ENCODE results near the gene HDGF.
A peak's percentile ranks its signal among the peaks of the same experiment; 100 is the strongest.
"Not testable (repeated sequence)": the region's sequence is repeated elsewhere in the genome, so short reads cannot be mapped to it uniquely, and the experiment has no call there.

HDGF gene

DNA sequence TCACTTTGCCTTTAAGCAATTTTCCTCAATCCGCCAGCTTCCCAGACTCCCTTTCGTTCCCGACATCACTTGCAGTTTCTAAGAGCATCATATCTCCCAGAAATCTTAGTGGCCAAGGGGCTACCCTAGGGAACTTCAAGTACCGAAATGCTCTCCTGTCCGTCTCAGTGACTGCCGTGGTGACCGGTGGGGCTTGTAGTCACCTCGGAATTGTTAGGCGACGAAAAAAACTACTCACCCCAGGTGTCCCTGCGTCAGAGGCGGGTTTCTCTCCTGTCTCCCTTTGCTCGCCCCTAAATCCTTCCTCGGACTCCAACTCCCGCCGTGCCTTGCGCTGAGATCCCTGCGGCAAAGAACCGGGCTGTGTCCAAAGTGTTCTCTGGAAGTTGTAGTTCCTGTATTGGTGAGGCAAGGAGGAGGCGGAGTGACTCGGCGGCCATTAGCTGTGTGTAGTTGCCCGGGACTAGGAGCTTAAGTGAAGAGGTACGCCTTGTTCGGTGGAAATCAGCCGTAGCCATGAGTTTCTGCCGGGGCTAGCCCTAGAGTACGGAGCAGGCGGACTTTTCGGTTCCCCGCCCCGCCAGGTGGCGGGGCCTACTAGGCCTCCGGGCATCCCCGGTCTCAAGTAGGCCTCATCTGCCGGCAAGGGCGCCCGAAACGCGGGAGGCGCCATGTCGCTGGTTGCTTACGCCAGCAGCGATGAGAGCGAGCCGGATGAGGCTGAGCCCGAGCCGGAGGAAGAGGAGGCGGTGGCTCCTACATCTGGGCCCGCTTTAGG, 15.8 kb upstream of the HDGF start, which contains the start of gene PRCC:
Gene PRCC, plus strand, starts transcription at position 435 of the 778 bp plus-strand sequence. Its CDS starts 237 bp downstream, at position 672.
- peak; percentile 89 to 97 (median 90) for DNase-seq (ENCODE audit: low read depth in 3 of 3)

DNA sequence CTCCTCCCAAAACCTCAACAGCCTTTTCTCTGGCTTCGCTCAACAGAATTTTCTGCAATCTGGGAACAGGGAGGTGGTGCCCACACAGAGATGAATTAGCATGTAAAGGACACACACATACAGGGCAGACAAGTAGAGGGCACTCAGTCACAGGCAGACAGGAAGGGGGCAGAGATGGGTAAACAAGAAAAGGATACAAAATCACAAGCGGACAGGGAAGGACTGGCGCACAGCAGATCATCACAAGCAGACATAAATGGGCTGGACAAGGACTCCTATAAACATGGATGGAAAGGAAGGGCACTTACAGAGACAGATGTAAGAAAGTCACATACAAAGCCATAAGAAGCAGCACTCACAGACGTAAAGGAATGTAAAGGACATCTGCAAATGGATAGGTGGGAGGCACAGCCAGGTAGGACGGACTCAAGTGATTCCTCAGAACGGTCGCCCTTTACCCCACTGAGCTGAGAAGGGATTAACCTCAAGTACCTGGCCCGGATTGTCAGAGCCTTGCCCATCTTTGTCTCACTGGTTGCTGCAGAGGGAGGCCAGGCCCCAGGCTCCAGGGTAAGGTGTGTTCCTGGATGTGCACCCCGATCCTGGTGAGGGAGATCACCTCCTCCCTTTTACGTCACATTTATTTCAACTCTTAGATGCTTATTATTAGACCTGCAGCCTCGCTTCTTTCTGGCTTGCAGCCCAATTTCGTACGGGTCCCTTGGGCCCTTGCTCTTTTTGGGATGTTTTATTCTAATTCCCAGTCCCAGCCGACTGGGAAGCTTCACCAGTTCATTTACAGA, 15.0 kb upstream of the HDGF start:
- DNase-seq (ENCODE audit: low read depth in 3 of 3), result no peak

DNA sequence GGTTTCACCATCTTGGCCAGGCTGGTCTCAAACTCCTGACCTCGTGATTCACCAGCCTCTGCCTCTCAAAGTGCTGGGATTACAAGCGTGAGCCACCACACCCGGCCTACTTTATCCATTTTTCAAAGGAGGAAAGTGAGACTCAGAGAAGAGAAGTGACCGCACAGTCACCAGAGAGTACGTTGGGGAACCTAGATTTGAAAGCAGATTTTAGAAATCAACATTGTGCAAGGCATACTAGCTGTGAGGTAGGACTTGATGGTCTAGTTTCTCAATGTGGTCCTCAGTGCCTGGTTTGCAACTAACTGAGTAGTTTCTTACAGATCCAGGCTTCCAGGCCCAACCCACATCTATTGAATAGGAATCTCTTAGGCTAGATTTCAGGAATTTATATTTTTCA, 14.2 kb upstream of the HDGF start:
- DNase-seq (ENCODE audit: low read depth in 3 of 3), result no peak

DNA sequence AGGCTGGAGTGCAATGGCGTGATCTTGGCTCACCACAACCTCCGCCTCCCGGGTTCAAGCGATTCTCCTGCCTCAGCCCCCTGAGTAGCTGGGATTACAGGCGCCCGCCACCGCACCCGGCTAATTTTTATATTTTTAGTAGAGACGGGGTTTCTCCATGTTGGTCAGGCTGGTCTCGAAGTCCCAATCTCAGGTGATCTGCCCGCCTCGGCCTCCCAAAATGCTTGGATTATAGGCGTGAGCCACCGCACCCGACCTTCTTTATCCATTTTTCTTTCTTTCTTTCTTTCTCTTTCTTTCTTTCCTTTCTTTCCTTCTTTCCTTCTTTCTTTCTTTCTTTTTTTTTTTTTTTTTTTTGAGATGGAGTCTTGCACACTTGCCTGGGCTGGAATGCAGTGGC, 13.7 kb upstream of the HDGF start:
- not testable (repeated sequence) for DNase-seq (ENCODE audit: low read depth in 3 of 3)

DNA sequence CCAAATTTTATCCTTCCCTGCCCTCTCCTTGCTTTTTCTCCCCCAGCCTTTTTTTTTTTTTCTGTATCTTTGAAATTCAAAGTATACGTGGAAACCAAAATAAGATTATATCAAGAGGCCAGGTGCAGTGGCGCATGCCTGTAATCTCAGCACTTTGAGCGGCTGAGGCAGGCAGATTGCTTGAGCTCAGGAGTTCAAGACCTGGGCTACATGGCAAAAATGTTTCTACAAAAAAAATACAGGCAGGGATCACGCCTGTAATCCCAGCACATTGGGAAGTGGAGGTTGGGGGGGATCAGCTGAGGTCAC, 9.3 kb upstream of the HDGF start:
- no peak for DNase-seq (ENCODE audit: low read depth in 3 of 3)

DNA sequence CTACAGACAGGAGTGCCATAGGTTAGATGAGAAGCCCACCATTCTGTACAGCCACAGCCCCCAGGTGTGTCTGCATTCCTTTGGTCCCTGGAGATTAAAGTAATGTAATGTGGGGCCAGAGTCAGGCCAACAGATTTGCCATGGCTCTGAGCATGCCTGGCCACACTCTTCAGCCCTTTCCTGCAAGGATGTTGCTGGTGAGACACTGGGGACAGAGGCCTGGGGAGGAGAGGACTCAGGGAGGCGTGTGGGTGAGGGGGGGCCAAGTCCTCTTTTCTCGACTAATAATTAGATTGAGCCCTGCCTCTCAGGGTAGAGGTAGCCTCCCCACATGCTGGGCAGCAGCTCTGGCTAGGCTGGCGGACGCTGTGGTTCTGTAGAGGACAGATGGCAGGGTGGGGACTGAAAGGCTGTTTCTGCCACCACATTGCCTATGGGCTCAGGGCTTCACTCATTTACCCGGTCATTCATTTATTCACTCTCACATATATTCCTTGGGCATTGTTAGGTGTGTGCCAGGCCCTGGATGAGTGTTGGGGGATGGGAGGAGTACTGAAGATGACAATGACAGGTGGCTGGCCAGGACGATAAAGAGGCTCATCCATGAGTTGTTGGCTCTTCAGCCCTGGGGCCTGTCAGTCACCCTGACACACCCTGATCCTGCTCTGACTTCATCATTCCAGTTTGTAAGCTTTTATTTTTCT, 8.8 kb upstream of the HDGF start:
- no peak for DNase-seq (ENCODE audit: low read depth in 3 of 3)

DNA sequence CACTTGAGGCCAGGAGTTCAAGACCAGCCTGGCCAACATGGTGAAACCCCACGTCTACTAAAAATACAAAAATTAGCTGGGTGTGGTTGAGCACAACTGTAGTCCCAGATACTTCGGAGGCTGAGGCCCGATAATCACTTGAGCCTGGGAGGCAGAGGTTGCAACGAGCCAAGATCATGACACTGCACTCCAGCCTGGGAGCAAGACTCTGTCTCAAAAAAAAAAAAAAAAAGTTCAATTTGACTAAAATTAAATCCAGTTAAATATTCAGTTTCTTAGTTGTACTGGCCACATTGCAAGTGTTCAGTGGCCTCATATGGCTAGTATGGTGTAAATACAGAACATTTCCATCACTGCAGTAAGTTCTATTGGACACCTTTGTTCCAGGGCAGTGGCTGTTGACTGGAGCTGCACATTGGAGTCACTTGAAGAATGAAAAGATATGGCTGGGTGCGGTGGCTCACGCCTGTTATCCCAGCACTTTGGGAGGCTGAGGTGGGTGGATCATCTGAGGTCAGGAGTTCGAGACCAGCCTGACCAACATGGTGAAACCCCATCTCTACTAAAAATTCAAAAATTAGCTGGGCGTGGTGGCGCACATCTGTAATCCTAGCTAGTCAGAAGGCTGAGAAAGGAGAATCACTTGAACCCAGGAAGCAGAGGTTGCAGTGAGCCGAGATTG, 6.2 kb upstream of the HDGF start:
- DNase-seq (ENCODE audit: low read depth in 3 of 3), result not testable (repeated sequence)

DNA sequence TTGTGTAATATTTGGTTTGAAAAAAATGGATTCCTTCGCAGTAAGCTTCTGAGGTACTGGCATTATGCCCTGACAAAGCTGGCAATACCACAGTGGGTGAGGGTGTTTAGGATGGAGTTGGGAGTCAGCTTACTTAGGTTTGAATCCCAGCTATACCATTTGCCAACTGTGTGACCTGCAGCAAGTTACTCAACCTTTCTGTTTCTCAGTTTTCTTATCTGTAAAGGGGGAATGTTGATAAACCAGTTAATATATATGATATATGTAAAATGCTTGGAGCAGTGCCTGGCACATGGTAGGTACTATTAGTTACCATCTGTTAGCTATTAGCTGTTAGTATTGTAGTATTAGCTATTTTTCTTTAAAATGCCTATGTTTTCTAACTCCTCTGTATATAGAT, 4.9 kb upstream of the HDGF start:
- DNase-seq (ENCODE audit: low read depth in 3 of 3), result no peak

DNA sequence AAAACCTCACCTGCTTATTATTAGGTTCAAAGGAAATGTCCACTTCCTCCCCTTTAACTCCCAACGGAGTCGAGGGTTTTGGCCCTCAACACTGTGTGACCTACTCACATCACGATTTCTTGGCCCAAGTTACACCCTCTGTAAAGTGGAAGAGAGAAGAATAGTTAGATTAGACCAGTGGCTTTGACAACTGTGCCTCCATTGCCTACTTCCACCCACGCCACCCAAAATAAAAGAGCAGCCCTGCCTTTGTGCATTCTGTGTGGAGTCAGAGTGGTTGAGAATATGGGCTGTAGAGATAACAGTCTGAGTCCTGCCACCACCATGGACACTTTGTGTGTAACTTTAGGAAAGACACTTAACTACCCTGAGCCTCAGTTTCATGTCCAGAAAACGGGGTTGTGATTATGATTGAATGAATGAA, 4.1 kb upstream of the HDGF start:
- DNase-seq (ENCODE audit: low read depth in 3 of 3), result no peak

DNA sequence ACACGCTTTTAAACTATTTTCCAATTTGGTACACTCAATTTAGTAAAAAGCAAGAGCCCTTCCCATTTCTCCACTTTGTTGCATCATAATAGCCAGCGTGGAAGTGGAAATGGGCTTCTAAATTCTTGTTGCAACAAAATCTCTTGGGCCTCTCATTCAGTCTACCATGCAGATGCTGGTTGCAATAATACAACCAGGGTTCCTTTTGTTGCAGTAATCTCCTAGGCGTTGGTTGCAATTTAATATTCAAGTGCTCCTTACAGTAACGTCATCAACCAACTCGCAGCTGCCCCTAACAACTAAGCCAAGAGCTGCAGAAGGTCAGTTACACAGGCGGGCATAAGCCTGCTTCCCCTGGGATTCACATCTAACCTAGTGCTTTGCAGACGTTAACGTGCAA, 2.7 kb upstream of the HDGF start:
- DNase-seq (ENCODE audit: low read depth in 3 of 3), result no peak

DNA sequence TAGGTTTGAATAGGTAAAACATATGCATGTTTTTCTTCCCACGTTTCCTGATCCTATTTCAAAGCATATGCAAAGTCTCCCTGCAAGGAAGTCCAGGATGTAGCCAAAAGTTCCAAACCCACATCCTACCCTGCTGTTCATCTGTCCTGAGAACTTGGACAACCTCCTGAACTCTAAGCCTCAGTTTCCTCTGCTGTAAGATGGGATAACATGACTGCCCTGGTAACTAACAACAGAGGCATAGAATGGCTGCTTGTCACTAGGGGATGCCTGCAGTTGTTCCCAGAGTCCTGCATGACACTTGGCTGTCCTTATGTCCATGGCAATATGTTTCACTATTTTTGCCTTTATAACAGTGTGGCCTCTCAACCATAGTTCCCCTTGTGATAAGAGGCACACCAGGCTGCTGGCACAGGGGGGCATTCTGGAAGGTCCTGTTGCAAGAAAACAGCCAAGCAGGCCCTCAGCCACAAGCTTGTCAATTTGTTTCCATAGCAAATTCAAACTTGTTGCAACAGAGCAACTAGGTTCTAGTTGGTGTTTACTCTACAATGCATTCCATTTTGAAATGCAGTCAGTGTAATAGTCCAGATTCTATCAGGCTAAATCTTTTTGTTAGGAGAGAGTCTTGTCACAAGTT, 1.5 kb upstream of the HDGF start:
- DNase-seq (ENCODE audit: low read depth in 3 of 3), result no peak

DNA sequence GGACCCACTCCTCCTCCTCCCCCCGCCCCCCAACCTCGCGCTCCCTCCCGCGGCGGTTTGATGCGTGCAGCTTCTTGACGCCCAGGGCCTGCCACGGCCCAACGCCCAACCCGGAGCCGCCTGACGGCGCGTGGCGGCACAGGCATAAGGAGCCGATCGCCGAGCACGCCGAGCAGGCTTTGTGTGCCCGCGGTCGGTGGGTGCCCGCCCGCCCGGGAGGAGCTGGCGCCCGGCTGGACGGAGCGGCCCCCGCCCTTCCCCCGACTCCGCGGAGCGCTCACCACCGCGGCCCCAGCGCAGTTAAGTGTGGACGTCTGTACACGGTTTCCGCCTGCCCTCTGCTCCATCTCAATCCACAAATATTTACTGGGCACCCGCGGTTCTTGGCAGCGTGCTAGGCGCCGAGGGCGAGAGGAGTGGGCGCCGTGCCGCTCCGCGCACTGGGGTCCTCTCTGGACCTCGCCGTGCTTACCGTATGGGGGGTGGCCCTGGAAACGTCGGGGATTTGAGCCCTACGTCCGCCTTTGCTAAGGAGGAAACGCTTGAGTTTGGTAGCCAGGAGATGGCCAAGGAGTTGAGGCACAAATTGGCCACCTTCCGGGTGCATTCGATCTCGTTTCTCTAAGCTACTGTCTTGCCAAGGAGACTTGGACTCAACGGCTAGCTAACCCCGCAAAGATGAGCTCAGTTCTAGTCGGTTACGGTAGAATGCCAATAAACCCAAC, 444 bp upstream of the HDGF start:
- DNase-seq (ENCODE audit: low read depth in 3 of 3), result peak; percentile 92 to 99 (median 96)

DNA sequence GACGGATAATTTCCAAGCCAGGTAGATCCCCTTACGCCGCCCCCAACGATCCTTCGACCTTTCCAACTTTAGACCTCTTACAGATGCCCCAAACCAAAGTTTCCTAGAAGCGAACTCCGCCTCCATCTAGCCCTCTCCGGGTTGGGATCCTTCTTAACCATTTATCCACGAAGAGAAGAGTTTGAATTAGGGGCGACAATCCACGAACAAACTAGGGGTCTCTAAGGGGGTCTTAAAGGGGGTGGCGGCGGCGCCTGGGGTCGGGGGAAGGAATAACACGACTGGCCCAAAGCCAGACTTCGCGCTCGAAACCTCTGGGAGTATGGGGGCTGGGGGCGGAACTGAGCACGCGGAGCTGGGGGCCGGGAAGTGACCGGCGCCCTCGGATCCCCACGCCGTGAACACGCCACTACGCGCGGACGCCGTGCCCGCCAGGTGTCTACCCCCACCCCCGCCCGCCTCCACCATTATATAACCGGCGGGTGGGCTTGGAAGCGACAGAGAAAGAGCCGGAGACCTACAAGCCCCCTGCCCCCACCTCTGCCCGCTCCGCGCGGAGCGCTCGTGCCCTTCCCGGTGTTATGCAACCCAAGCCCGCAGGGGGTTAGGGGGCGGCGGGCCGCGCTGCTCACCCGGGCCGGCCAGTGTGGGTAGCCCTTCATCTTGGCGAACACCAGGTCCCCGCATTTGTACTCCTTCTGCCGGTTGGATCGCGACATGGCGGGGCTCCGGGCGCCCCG, 594 bp downstream of the HDGF start:
- no peak for DNase-seq (ENCODE audit: low read depth in 3 of 3)

DNA sequence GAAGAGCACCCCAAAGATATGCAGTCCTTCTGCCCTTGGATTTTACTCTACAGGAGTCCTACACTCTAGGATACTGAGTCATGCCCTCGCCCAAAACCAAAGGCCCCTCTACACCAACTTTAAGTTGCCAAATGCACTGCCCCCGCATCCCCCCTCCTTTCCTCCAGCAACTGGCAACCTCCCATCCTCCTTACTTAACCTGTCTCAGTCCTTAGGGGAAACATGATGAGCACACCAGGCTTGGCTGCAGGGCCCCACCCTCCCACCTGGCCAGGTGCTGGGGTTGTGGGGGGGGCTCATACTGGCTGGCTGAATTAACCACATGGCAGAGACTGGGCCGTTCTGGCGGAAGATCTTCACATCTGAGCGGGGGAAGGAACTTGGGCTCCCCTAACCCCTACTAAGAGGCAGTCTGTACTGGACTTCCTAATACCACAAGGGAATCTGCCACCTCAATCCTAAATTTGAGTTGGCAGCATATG, 1.2 kb downstream of the HDGF start:
- no peak for DNase-seq (ENCODE audit: low read depth in 3 of 3)

DNA sequence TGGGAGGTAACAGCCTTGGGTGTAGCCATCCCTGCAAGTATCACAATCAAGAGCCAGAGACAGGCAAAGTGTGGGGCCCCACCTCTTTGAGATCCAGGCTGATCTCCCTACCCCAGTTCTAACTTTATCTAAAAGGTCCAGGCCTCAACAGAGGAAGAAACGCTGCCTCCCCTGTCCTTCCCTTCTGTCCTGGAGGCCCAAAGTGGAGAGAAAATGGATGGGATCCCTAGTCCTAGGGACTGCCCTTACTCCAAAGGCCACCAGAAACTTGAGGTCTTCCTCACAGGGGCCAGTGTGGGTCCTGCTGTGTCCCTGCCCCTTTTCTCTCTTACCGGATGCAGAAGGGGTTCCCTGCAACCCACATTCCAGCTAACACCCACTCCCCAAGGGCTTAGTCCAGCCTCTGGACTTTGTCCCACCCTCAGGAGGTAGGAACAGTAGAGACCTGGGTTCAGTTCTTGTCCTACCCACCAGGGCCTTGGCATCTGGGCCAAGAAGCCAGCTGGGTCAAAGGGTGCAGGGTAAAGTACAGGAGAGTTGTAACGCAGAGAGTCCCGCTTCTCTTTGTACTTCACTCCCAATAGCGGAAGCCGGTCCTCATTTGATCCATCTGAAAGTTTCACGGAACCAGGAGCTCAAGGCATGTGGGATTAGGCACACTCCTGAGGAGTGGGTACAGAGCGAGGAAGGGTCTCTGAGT, 1.9 kb downstream of the HDGF start:
- DNase-seq (ENCODE audit: low read depth in 3 of 3), result no peak

DNA sequence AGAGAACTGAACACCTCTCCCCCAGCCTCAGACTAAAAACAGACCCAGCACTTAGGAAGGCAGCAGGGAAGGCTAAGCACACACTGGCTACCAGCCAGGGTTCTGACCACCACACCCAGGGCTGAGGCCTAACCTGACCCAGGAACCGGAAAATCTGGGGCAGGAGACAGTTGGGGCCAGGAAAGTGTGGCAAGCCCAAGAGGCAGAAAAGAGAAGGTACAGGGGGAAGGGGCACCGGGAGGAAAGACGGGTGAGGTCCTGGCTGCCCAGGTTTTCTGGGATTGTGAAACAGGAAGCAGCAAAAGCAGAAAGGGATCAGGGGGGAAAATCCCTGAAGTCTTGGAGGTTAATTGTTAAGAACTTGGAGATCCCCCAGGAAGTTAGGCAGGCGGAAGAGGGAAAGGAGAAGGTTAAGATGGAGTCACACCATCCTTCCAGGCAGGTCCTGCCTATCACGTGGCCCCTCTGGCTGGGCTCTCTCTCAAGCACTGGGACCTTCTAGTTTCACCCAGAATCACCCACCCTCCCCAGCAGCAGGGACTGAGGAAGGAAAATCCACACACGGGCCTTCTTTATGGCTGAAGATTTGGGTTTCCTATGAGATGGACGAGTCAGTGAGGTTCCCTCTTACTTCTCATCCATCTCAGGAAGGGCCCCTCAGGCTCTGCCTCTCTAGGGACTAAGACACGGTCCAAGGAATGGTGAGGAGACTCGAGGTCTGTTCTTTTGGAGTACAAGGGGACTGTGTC, 2.6 kb downstream of the HDGF start:
- no peak for DNase-seq (ENCODE audit: low read depth in 3 of 3)

DNA sequence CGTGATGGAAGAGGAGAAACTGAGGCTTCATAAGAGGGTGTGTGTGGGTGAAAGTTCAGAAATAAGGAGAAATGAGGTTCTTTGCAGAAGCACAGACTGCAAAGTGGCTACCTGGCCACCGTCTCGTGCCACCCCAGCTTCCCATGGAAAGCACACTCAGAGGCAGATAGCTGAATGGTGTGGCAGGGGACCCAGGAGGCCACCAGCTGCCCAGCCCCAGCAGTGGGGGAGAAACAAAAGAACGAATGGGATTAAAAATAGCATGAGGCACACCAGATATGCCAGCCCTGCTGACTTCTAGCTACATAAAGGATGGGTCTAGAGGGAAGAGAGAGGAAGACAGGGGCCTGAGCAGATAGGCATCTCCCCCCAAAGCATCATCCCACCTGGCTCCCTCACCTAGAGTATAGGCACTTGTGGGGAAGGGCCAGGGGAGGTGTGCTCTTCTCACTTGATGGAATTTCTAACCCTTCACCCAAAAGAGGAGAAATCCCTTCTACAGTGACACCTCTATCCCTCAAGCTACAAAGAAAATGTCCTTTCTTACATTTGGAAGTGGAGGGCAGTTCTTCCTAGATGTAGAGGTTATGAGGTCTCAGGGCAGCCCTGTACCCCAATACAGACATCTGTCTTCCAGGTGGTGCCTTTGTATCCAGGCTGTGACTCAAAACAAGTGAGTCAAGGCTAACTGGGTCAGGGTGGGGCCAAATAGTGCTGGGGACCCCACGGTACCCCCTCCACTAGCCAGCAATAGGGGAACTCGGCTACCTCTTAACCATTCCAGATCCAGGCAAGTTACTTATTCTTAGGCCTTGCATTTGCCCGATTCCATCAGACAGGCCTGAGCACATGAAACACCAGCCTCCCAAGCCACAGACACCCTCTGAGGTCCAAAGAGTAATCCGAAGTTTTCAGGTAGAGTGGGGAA, 3.5 kb downstream of the HDGF start:
- no peak for DNase-seq (ENCODE audit: low read depth in 3 of 3)
